Measurements from ENCODE around the gene CDH4.

Gene CDH4

GRCh38 chr20:61502433-61502832 lies 250.4 kb downstream of the CDH4 start:
- no peak for DNase-seq

- no peak for DNase-seq
These were observed 251.0 kb downstream of the CDH4 start for GRCh38 chr20:61503106-61503505.

GRCh38 chr20:61505508-61505907 lies 253.4 kb downstream of the CDH4 start:
- DNase-seq: no peak

GRCh38 chr20:61507778-61508177 lies 255.7 kb downstream of the CDH4 start:
- DNase-seq: no peak

- no peak for DNase-seq
These were observed 256.4 kb downstream of the CDH4 start for GRCh38 chr20:61508301-61509096.

GRCh38 chr20:61510778-61511330 lies 258.8 kb downstream of the CDH4 start:
- no peak for DNase-seq

- DNase-seq: no peak
These were observed 260.4 kb downstream of the CDH4 start for GRCh38 chr20:61512475-61512874.

- DNase-seq: no peak
These were observed 261.3 kb downstream of the CDH4 start for GRCh38 chr20:61513124-61514017.

- no peak for DNase-seq
These were observed 261.9 kb downstream of the CDH4 start for GRCh38 chr20:61514018-61514365.

- no peak for DNase-seq
These were observed 262.3 kb downstream of the CDH4 start for GRCh38 chr20:61514396-61514795.

- DNase-seq: no peak
These were observed 262.9 kb downstream of the CDH4 start for GRCh38 chr20:61514805-61515505.

- DNase-seq: no peak
These were observed 263.9 kb downstream of the CDH4 start for GRCh38 chr20:61515922-61516321.

GRCh38 chr20:61516346-61517208 lies 264.5 kb downstream of the CDH4 start:
- no peak for DNase-seq

GRCh38 chr20:61517419-61517818 lies 265.4 kb downstream of the CDH4 start:
- no peak for DNase-seq

GRCh38 chr20:61518424-61518951 lies 266.4 kb downstream of the CDH4 start:
- no peak for DNase-seq

- DNase-seq: no peak
These were observed 267.4 kb downstream of the CDH4 start for GRCh38 chr20:61519488-61519887.

GRCh38 chr20:61520076-61520892 lies 268.2 kb downstream of the CDH4 start:
- no peak for DNase-seq

- DNase-seq: no peak
These were observed 268.9 kb downstream of the CDH4 start for GRCh38 chr20:61520893-61521460.

GRCh38 chr20:61521687-61522420 lies 269.8 kb downstream of the CDH4 start:
- DNase-seq: no peak

Data from NCI-H774 (cell line).